GM21825 (cell line): ENCODE data around the gene ZNF718.
"Not testable (repeated sequence)": the region's sequence is repeated elsewhere in the genome, so short reads cannot be mapped to it uniquely, and the experiment has no call there.

Experiments
- ATAC-seq: cut with Tn5 transposase; IDR thresholded peaks from one replicate; pipeline ENCODE4 v1.9.1; 2021; ENCODE audit warnings: mild to moderate bottlenecking, moderate library complexity; ENCODE audit not compliant: unreplicated experiment

ZNF718 gene

GRCh38 chr4:147233-147632 is 22.9 kb downstream of the ZNF718 start:
- ATAC-seq: no peak

- no peak for ATAC-seq
These were observed 37.4 kb downstream of the ZNF718 start for GRCh38 chr4:161496-162284.

- not testable (repeated sequence) for ATAC-seq
These were observed 45.3 kb downstream of the ZNF718 start for GRCh38 chr4:169640-170039.

GRCh38 chr4:171318-171717 is 47.0 kb downstream of the ZNF718 start:
- not testable (repeated sequence) for ATAC-seq

GRCh38 chr4:173666-174314 is 49.5 kb downstream of the ZNF718 start:
- no peak for ATAC-seq

GRCh38 chr4:175986-176385 is 51.7 kb downstream of the ZNF718 start:
- no peak for ATAC-seq

- no peak for ATAC-seq
These were observed 52.7 kb downstream of the ZNF718 start for GRCh38 chr4:176995-177394.

- ATAC-seq: not testable (repeated sequence)
These were observed 57.9 kb downstream of the ZNF718 start for GRCh38 chr4:182225-182624.

- no peak for ATAC-seq
These were observed 63.8 kb downstream of the ZNF718 start for GRCh38 chr4:188091-188490.

- not testable (repeated sequence) for ATAC-seq
These were observed 70.9 kb downstream of the ZNF718 start for GRCh38 chr4:195159-195558.

- ATAC-seq: no peak
These were observed 76.6 kb downstream of the ZNF718 start for GRCh38 chr4:200936-201335.

- ATAC-seq: not testable (repeated sequence)
These were observed 78.5 kb downstream of the ZNF718 start for GRCh38 chr4:202822-203221.

GRCh38 chr4:205097-205756 is 80.9 kb downstream of the ZNF718 start:
- no peak for ATAC-seq

GRCh38 chr4:206054-206453 is 81.8 kb downstream of the ZNF718 start:
- no peak for ATAC-seq

- not testable (repeated sequence) for ATAC-seq
These were observed 84.3 kb downstream of the ZNF718 start for GRCh38 chr4:208416-209096.

GRCh38 chr4:211033-211511 is 86.8 kb downstream of the ZNF718 start:
- no peak for ATAC-seq

GRCh38 chr4:212438-213188 is 88.3 kb downstream of the ZNF718 start:
- ATAC-seq: no peak

GRCh38 chr4:213189-213535 is 88.9 kb downstream of the ZNF718 start:
- ATAC-seq: not testable (repeated sequence)
